MM.1S (cell line): Measurements from ENCODE around the gene SHISA5.

Experiments used
- DNase-seq: peaks from one replicate; pipeline ENCODE4 v3.0.0-alpha.2; 2015
- H2AFZ ChIP-seq: fragments of 300-600 bp; sonication (generic); 2 replicates; pipeline ENCODE4 v1.6.0; 2016; ENCODE audit warnings: antibody characterized with exemption, low read length
- H3F3A ChIP-seq: fragments of 300-600 bp; sonication (generic); 2 replicates; pipeline ENCODE4 v1.6.1; 2016; ENCODE audit warnings: mild to moderate bottlenecking, antibody characterized with exemption, low read length, moderate library complexity, mixed read lengths; ENCODE audit not compliant: insufficient read depth
- H3K27ac ChIP-seq: fragments of 300-600 bp; sonication (generic); 2 replicates; pipeline ENCODE4 v1.5.1; 2016; ENCODE audit warnings: mild to moderate bottlenecking, low read length
- H3K27me3 ChIP-seq: fragments of 300-600 bp; sonication (generic); replicated peaks from 2 replicates; pipeline ENCODE4 v1.6.0; 2016; ENCODE audit warnings: low read length; ENCODE audit not compliant: insufficient read depth
- H3K36me3 ChIP-seq: fragments of 300-600 bp; sonication (generic); replicated peaks from 2 replicates; pipeline ENCODE4 v1.6.1; 2016; ENCODE audit warnings: mild to moderate bottlenecking, low read length, mixed read lengths; ENCODE audit not compliant: insufficient read depth
- H3K4me1 ChIP-seq: fragments of 300-600 bp; sonication (generic); 2 replicates; pipeline ENCODE4 v1.6.1; 2016; ENCODE audit warnings: low read length, mixed read lengths
- H3K4me2 ChIP-seq: fragments of 300-600 bp; sonication (generic); 2 replicates; pipeline ENCODE4 v1.6.0; 2016; ENCODE audit warnings: low read depth, low read length
- H3K4me3 ChIP-seq: fragments of 300-600 bp; sonication (generic); 2 replicates; pipeline ENCODE4 v1.5.1; 2016; ENCODE audit warnings: low read length, mixed read lengths
- H3K79me2 ChIP-seq: fragments of 300-600 bp; sonication (generic); 2 replicates; pipeline ENCODE4 v1.6.1; 2016; ENCODE audit warnings: mixed run types, low read length, mixed read lengths
- H3K9ac ChIP-seq: fragments of 300-600 bp; sonication (generic); 2 replicates; pipeline ENCODE4 v1.6.1; 2016; ENCODE audit warnings: low read length, mixed read lengths
- H3K9me2 ChIP-seq: fragments of 300-600 bp; sonication (generic); replicated peaks from 2 replicates; pipeline ENCODE4 v1.6.1; 2016; ENCODE audit warnings: mild to moderate bottlenecking, low read length, mixed read lengths; ENCODE audit not compliant: insufficient read depth
- H3K9me3 ChIP-seq: fragments of 300-600 bp; sonication (generic); replicated peaks from 2 replicates; pipeline ENCODE4 v1.6.1; 2016; ENCODE audit warnings: mild to moderate bottlenecking, low read length, mixed read lengths; ENCODE audit not compliant: insufficient read depth
- H4K20me1 ChIP-seq: fragments of 300-600 bp; sonication (generic); 2 replicates; pipeline ENCODE4 v1.6.1; 2016; ENCODE audit warnings: mild to moderate bottlenecking, low read length, moderate library complexity, mixed read lengths; ENCODE audit not compliant: insufficient read depth
- CTCF ChIP-seq: fragments of 300-600 bp; sonication (generic); IDR thresholded peaks from 2 replicates; pipeline ENCODE4 v1.5.1; 2016; ENCODE audit warnings: antibody characterized with exemption, low read length, mixed read lengths
- EZH2 ChIP-seq: fragments of 300-600 bp; sonication (generic); optimal IDR thresholded peaks from 2 replicates; pipeline ENCODE3; 2017; ENCODE audit warnings: low read depth, mild to moderate bottlenecking, antibody characterized with exemption, low read length, mixed read lengths
- EZH2phosphoT487 ChIP-seq: fragments of 300-600 bp; sonication (generic); IDR thresholded peaks from 2 replicates; pipeline ENCODE4 v1.6.1; 2018; ENCODE audit warnings: antibody characterized with exemption, low read length

The SHISA5 gene

GRCh38 chr3:48436477-48436787 lies 67.5 kb downstream of the SHISA5 start:
- H3K27ac ChIP-seq, result no peak overlapping the region
- H4K20me1 ChIP-seq, result no peaks in the 10 kb centered on the region
- H3K4me3 ChIP-seq, result no peak overlapping the region
- peaks cover 5% of the 10 kb centered on the region; the same call in 1 of the 2 replicates for H3F3A ChIP-seq
- no peak for DNase-seq
- peaks cover 6% of the 10 kb centered on the region for H3K4me1 ChIP-seq
- TF ChIP-seq EZH2phosphoT487, result no peak
- TF ChIP-seq EZH2, result no peak
- TF ChIP-seq CTCF, result no peak
- no peaks in the 10 kb centered on the region for H3K9me2 ChIP-seq
- H3K4me2 ChIP-seq, result no peak overlapping the region
- H3K9me3 ChIP-seq, result no peaks in the 10 kb centered on the region
- no peak overlapping the region for H2AFZ ChIP-seq
- H3K9ac ChIP-seq, result no peak overlapping the region
- H3K36me3 ChIP-seq, result no peaks in the 10 kb centered on the region
- no peaks in the 10 kb centered on the region for H3K27me3 ChIP-seq
- peaks cover 25% of the 10 kb centered on the region for H3K79me2 ChIP-seq

- no peak for TF ChIP-seq EZH2phosphoT487
- TF ChIP-seq EZH2, result no peak
- TF ChIP-seq CTCF, result peak; percentile 100
- Histone ChIP-seq H3K9me3 (no peaks in the 10 kb centered on the region), H3K27ac (no peak overlapping the region), H3K4me2 (no peak overlapping the region), H3K4me1 (peaks cover 5% of the 10 kb centered on the region; the same call in 1 of the 2 replicates), H3K79me2 (peaks cover 19% of the 10 kb centered on the region), H3K4me3 (no peak overlapping the region), H3F3A (peaks cover 5% of the 10 kb centered on the region; the same call in 1 of the 2 replicates), H4K20me1 (no peaks in the 10 kb centered on the region), H2AFZ (no peak overlapping the region), H3K27me3 (no peaks in the 10 kb centered on the region), H3K36me3 (no peaks in the 10 kb centered on the region), H3K9ac (no peak overlapping the region), H3K9me2 (no peaks in the 10 kb centered on the region)
- peak; percentile 81 for DNase-seq
These were observed 68.0 kb downstream of the SHISA5 start for GRCh38 chr3:48435774-48436476.

- TF ChIP-seq EZH2 (no peak), EZH2phosphoT487 (no peak), CTCF (no peak)
- no peaks in the 10 kb centered on the region for H3K27me3 ChIP-seq
- DNase-seq, result no peak
- no peak overlapping the region for H3K27ac ChIP-seq
- no peak overlapping the region for H2AFZ ChIP-seq
- H3K4me1 ChIP-seq, result peaks cover 5% of the 10 kb centered on the region; the same call in 1 of the 2 replicates
- peaks cover 8% of the 10 kb centered on the region; the same call in 1 of the 2 replicates for H3F3A ChIP-seq
- no peak overlapping the region for H3K4me2 ChIP-seq
- H3K9me2 ChIP-seq, result no peaks in the 10 kb centered on the region
- no peaks in the 10 kb centered on the region for H4K20me1 ChIP-seq
- no peaks in the 10 kb centered on the region for H3K36me3 ChIP-seq
- H3K4me3 ChIP-seq, result no peak overlapping the region
- H3K9me3 ChIP-seq, result no peaks in the 10 kb centered on the region
- H3K9ac ChIP-seq, result no peak overlapping the region
- peaks cover 12% of the 10 kb centered on the region for H3K79me2 ChIP-seq
These were observed 68.8 kb downstream of the SHISA5 start for GRCh38 chr3:48435223-48435595.
